PC-3 (cell line): Measurements from ENCODE around the gene ENKD1. TPM values are rescaled to one million over a fixed set of nuclear protein-coding genes. Genes with fewer than 3 reads are reported as not detected.

Source experiments
- ATAC-seq: fragments of 200-7000 bp; cut with Tn5 transposase; 2 replicates; pipeline ENCODE4 v1.9.1; 2020; ENCODE audit warnings: mild to moderate bottlenecking, moderate library complexity
- BruUV-seq: library from RNA; stranded (reverse); fragments of 400-500 nt; replicated peaks from 2 replicates; lab custom pipeline; 2021; lab: Mats Ljungman, UMichigan
- CTCF ChIA-PET: fragments of 300-600 bp; sonication (Branson Sonifier 250); formaldehyde crosslinking; loops from one replicate; lab custom pipeline; 2022; ENCODE audit warnings: antibody characterized with exemption; lab: Charles Lee
- POLR2A ChIA-PET: fragments of 300-600 bp; sonication (Branson Sonifier 250); formaldehyde crosslinking; loops from one replicate; lab custom pipeline; 2022; ENCODE audit warnings: antibody characterized with exemption; ENCODE audit not compliant: unreplicated experiment; lab: Charles Lee
- DNase-seq: peaks from one replicate; pipeline ENCODE4 v3.0.0-alpha.2; 2015
- H2AFZ ChIP-seq: fragments of 300-600 bp; sonication (generic); 2 replicates; pipeline ENCODE4 v1.6.0; 2016; ENCODE audit warnings: antibody characterized with exemption, low read length
- H3F3A ChIP-seq: fragments of 300-600 bp; sonication (generic); one replicate; pipeline ENCODE4 v1.6.0; 2017; ENCODE audit warnings: antibody characterized with exemption, low read length, control low read depth, mild to moderate bottlenecking; ENCODE audit not compliant: unreplicated experiment
- H3K27ac ChIP-seq: fragments of 300-600 bp; sonication (generic); 2 replicates; pipeline ENCODE4 v1.5.1; 2016; ENCODE audit warnings: mild to moderate bottlenecking, low read length
- H3K27me3 ChIP-seq: fragments of 300-600 bp; sonication (generic); 2 replicates; pipeline ENCODE4 v1.6.1; 2016; ENCODE audit warnings: low read length, mixed read lengths
- H3K36me3 ChIP-seq: fragments of 300-600 bp; sonication (generic); 2 replicates; pipeline ENCODE4 v1.6.1; 2016; ENCODE audit warnings: low read depth, mixed run types, low read length, mixed read lengths
- H3K4me1 ChIP-seq: fragments of 300-600 bp; sonication (generic); 2 replicates; pipeline ENCODE4 v1.5.1; 2016; ENCODE audit warnings: low read length; ENCODE audit not compliant: insufficient read depth
- H3K4me2 ChIP-seq: fragments of 300-600 bp; sonication (generic); 2 replicates; pipeline ENCODE4 v1.6.0; 2016; ENCODE audit warnings: low read length
- H3K4me3 ChIP-seq: fragments of 300-600 bp; sonication (generic); 2 replicates; pipeline ENCODE4 v1.5.1; 2016; ENCODE audit warnings: mild to moderate bottlenecking, low read length, mixed read lengths
- H3K79me2 ChIP-seq: fragments of 300-600 bp; sonication (generic); 2 replicates; pipeline ENCODE4 v1.6.1; 2017; ENCODE audit warnings: low read length, mixed read lengths
- H3K9ac ChIP-seq: fragments of 300-600 bp; sonication (generic); 2 replicates; pipeline ENCODE4 v1.6.0; 2016; ENCODE audit warnings: mild to moderate bottlenecking, low read length
- H3K9me2 ChIP-seq: fragments of 300-600 bp; sonication (generic); replicated peaks from 2 replicates; pipeline ENCODE4 v1.6.1; 2016; ENCODE audit warnings: mixed run types, low read length, mixed read lengths
- H3K9me3 ChIP-seq: fragments of 300-600 bp; sonication (generic); 2 replicates; pipeline ENCODE4 v1.6.1; 2016; ENCODE audit warnings: low read length, mixed read lengths
- H4K20me1 ChIP-seq: fragments of 300-600 bp; sonication (generic); 2 replicates; pipeline ENCODE4 v1.6.1; 2016; ENCODE audit warnings: low read length, mixed read lengths
- CTCF ChIP-seq: fragments of 300-600 bp; sonication (generic); conservative IDR thresholded peaks from 2 replicates; pipeline ENCODE4 v1.5.1; 2017; ENCODE audit warnings: antibody characterized with exemption, low read depth, mild to moderate bottlenecking, low read length
- EZH2 ChIP-seq: fragments of 300-600 bp; sonication (generic); IDR thresholded peaks from one replicate; pipeline ENCODE4 v1.6.1; 2017; ENCODE audit warnings: antibody characterized with exemption, mild to moderate bottlenecking, low read length; ENCODE audit not compliant: unreplicated experiment
- EZH2phosphoT487 ChIP-seq: fragments of 300-600 bp; sonication (generic); IDR thresholded peaks from 2 replicates; pipeline ENCODE4 v1.6.1; 2018; ENCODE audit warnings: mild to moderate bottlenecking, antibody characterized with exemption, low read length, borderline replicate concordance
- intact Hi-C: fragments of 100-400 bp; cut with micrococcal nuclease; formaldehyde crosslinking; loops from 2 replicates; pipeline ENCODE4 v1.9.0; 2023
- total RNA-seq: library from RNA; depleted of rRNA; stranded (reverse); fragments of >200 nt; gene quantifications from 2 replicates; pipeline ENCODE4 v1.2.3, GENCODE V29; 2014

Gene ENKD1
- total RNA-seq, 1 experiment from 2014 or later: 19.4 TPM

GRCh38 chr16:67714522-67714921 is 48.0 kb upstream of the ENKD1 start:
- ChIA-PET CTCF (no interaction called here), POLR2A (no interaction called here)
- BruUV-seq: no TSS peak

DNA sequence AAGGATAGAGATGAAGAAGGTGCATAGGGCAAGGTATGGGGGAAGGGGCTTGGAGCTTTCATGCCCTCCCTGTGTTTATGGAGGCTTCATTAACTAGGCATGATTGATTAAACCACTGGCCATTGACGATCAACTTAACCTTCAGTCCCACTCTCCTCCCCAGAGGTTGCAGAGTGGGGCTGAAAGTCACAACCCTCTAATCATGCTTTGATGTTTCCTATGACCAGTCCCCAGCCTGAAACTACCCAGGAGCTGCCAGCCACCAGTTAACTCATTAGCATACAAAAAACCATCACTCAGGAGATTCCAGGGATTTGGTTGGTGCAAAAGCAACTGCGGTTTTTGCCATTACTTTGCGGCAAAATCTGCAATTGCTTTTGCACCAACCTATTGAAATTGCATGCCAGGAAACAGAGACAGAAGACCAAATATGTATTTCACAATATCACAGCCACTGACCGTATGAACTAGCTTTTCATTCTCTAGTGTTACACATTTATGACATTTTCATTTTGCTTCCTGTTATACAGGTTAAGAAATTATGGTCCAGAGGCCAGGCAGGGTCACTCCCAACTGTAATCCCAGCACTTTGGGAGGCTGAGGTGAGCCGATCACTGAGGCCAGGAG is 47.2 kb upstream of the ENKD1 start:
- POLR2A ChIA-PET: no interaction called here
- no peaks in the 10 kb centered on the region for H3K27me3 ChIP-seq
- no peak for ATAC-seq
- no peak overlapping the region for H3K9ac ChIP-seq
- H3K27ac ChIP-seq: no peak overlapping the region
- peaks cover 71% of the 10 kb centered on the region for H3K79me2 ChIP-seq
- H3K9me3 ChIP-seq: no peaks in the 10 kb centered on the region
- DNase-seq: no peak
- BruUV-seq: no TSS peak
- H3K4me1 ChIP-seq: peaks cover 7% of the 10 kb centered on the region
- H3K4me3 ChIP-seq: no peak overlapping the region
- H4K20me1 ChIP-seq: peaks cover 7% of the 10 kb centered on the region; the same call in 1 of the 2 replicates
- no peak overlapping the region for H2AFZ ChIP-seq
- intact Hi-C loops: no loop called here
- CTCF ChIA-PET: no interaction called here
- no peaks in the 10 kb centered on the region for H3F3A ChIP-seq
- TF ChIP-seq EZH2 (no peak), EZH2phosphoT487 (no peak), CTCF (no peak)
- H3K9me2 ChIP-seq: no peaks in the 10 kb centered on the region
- no peaks in the 10 kb centered on the region for H3K36me3 ChIP-seq
- no peak overlapping the region for H3K4me2 ChIP-seq

More at GRCh38 chr16:67714522-67714921, 48.0 kb upstream of the ENKD1 start:
- no peaks in the 10 kb centered on the region for H3K36me3 ChIP-seq
- peaks cover 75% of the 10 kb centered on the region for H3K79me2 ChIP-seq
- ATAC-seq (no peak), DNase-seq (no peak)
- no peak overlapping the region for H3K4me2 ChIP-seq
- H3K27ac ChIP-seq: no peak overlapping the region
- 0 out of 2 replicates have a peak, but pooled peaks cover 5% of the 10 kb centered on the region for H4K20me1 ChIP-seq
- intact Hi-C loops: no loop called here
- H3K9me2 ChIP-seq: no peaks in the 10 kb centered on the region
- H3K4me3 ChIP-seq: no peak overlapping the region
- TF ChIP-seq EZH2: no peak
- no peak for TF ChIP-seq CTCF
- no peak for TF ChIP-seq EZH2phosphoT487
- H3F3A ChIP-seq: no peaks in the 10 kb centered on the region
- H3K4me1 ChIP-seq: peaks cover 7% of the 10 kb centered on the region; the same call in 1 of the 2 replicates
- no peaks in the 10 kb centered on the region for H3K9me3 ChIP-seq
- H3K9ac ChIP-seq: no peak overlapping the region
- H2AFZ ChIP-seq: no peak overlapping the region
- no peaks in the 10 kb centered on the region for H3K27me3 ChIP-seq

GRCh38 chr16:67710607-67711006 is 44.1 kb upstream of the ENKD1 start:
- CTCF ChIA-PET: no interaction called here
- Histone ChIP-seq H3K36me3 (no peaks in the 10 kb centered on the region), H3K27ac (no peak overlapping the region), H3F3A (no peaks in the 10 kb centered on the region), H3K79me2 (peaks cover 47% of the 10 kb centered on the region), H3K4me2 (no peak overlapping the region), H3K9me3 (no peaks in the 10 kb centered on the region), H2AFZ (no peak overlapping the region), H4K20me1 (peaks cover 11% of the 10 kb centered on the region; the same call in 1 of the 2 replicates), H3K4me1 (peaks cover 5% of the 10 kb centered on the region; the same call in 1 of the 2 replicates), H3K9ac (no peak overlapping the region), H3K27me3 (no peaks in the 10 kb centered on the region), H3K4me3 (no peak overlapping the region), H3K9me2 (no peaks in the 10 kb centered on the region)
- intact Hi-C loops: no loop called here
- BruUV-seq: no TSS peak
- no peak for DNase-seq
- TF ChIP-seq EZH2: no peak
- no peak for TF ChIP-seq CTCF
- TF ChIP-seq EZH2phosphoT487: no peak
- ATAC-seq: no peak
- POLR2A ChIA-PET: no interaction called here
